Stimulated activated naive CD8-positive, alpha-beta T cell treated with anti-CD3 and anti-CD28 coated beads, Interleukin-15, amount 100 ng/mL, for 72 hours (primary cell): ENCODE measurements around the gene TAT.
"Not testable (repeated sequence)": the region's sequence is repeated elsewhere in the genome, so short reads cannot be mapped to it uniquely, and the experiment has no call there.

Experiments used
- ATAC-seq: fragments of 150-1000 bp; cut with Tn5 transposase; 2 replicates; pipeline ENCODE4 v1.10.0; 2021; ENCODE audit warnings: mild to moderate bottlenecking, moderate library complexity
- DNase-seq, 2 donors: peaks; one replicate each; pipeline ENCODE4 v3.0.0; 2021 to 2022
- H3K27ac Mint-ChIP-seq, 2 donors: one replicate each; pipeline ENCODE4 v1.8.0; 2022; ENCODE audit warnings: mild to moderate bottlenecking in 2 of 2, mixed read lengths in 2 of 2, moderate library complexity in 2 of 2
- H3K27me3 Mint-ChIP-seq: one replicate; pipeline ENCODE4 v1.8.0; 2022; ENCODE audit warnings: mixed read lengths
- H3K4me1 Mint-ChIP-seq: one replicate; pipeline ENCODE4 v1.8.0; 2022; ENCODE audit warnings: mild to moderate bottlenecking, mixed read lengths
- H3K4me3 Mint-ChIP-seq, 2 donors: one replicate each; pipeline ENCODE4 v1.8.0; 2022; ENCODE audit warnings: mild to moderate bottlenecking in 2 of 2, mixed read lengths in 2 of 2, moderate library complexity in 1 of 2
- H3K9me3 Mint-ChIP-seq, 2 donors: one replicate each; pipeline ENCODE4 v1.8.0; 2022; ENCODE audit warnings: mixed read lengths in 2 of 2

The TAT gene

GRCh38 chr16:71576971-71577370 lies at the start of gene TAT:
Gene TAT, minus strand, starts transcription at chr16:71577092. Its CDS starts 677 bp downstream, at chr16:71576415.
- DNase-seq (no peak), ATAC-seq (no peak)
- Mint-ChIP-seq H3K27me3 (peaks cover 22% of the 10 kb centered on the region), H3K4me1 (no peaks in the 10 kb centered on the region), H3K9me3 (no peaks in the 10 kb centered on the region), H3K27ac (peak within 1 kb of the TSS in 1 of 2 donors; percentile 27), H3K4me3 (no peak within 1 kb of the TSS)

GRCh38 chr16:71626018-71626857 lies 49.3 kb upstream of the TAT start, which contains the start of gene MARVELD3:
Gene MARVELD3, plus strand, starts transcription at chr16:71626184. Its CDS starts 46 bp downstream, at chr16:71626230.
- Mint-ChIP-seq H3K27ac (peak within 1 kb of the TSS in 1 of 2 donors; percentile 74), H3K4me3 (peak within 1 kb of the TSS; percentile 65), H3K9me3 (no peaks in the 10 kb centered on the region), H3K27me3 (peaks cover 27% of the 10 kb centered on the region), H3K4me1 (peaks cover 9% of the 10 kb centered on the region)
- peak; percentile 40 for ATAC-seq
- peak; percentile 21 for DNase-seq

GRCh38 chr16:71625113-71625850 lies 48.4 kb upstream of the TAT start:
- DNase-seq (no peak), ATAC-seq (peak; percentile 39)
- H3K27ac Mint-ChIP-seq: no peak overlapping the region
- H3K4me3 Mint-ChIP-seq: peak overlapping the region; percentile 27 to 65
- no peaks in the 10 kb centered on the region for H3K9me3 Mint-ChIP-seq
- peaks cover 32% of the 10 kb centered on the region for H3K27me3 Mint-ChIP-seq
- peaks cover 9% of the 10 kb centered on the region for H3K4me1 Mint-ChIP-seq

GRCh38 chr16:71623597-71623996 lies 46.7 kb upstream of the TAT start:
- no peaks in the 10 kb centered on the region for H3K9me3 Mint-ChIP-seq
- H3K4me3 Mint-ChIP-seq: no peak overlapping the region
- H3K4me1 Mint-ChIP-seq: peaks cover 9% of the 10 kb centered on the region
- DNase-seq (no peak), ATAC-seq (no peak)
- H3K27me3 Mint-ChIP-seq: peaks cover 33% of the 10 kb centered on the region
- H3K27ac Mint-ChIP-seq: no peak overlapping the region

- Mint-ChIP-seq H3K4me1 (peaks cover 9% of the 10 kb centered on the region), H3K4me3 (no peak overlapping the region), H3K27ac (peak overlapping the region in 1 of 2 donors; percentile 49), H3K27me3 (peaks cover 19% of the 10 kb centered on the region), H3K9me3 (no peaks in the 10 kb centered on the region)
- ATAC-seq (peak; percentile 78), DNase-seq (peak in 1 of 2 donors; percentile 20)
Measured at GRCh38 chr16:71622088-71622487, 45.2 kb upstream of the TAT start.

- peaks cover 9% of the 10 kb centered on the region for H3K4me1 Mint-ChIP-seq
- ATAC-seq: no peak
- DNase-seq: no peak
Measured at GRCh38 chr16:71618429-71618828, 41.5 kb upstream of the TAT start.

GRCh38 chr16:71614956-71615355 lies 38.1 kb upstream of the TAT start:
- not testable (repeated sequence) for ATAC-seq
- H3K27me3 Mint-ChIP-seq: peaks cover 42% of the 10 kb centered on the region

More at GRCh38 chr16:71618429-71618828, 41.5 kb upstream of the TAT start:
- H3K9me3 Mint-ChIP-seq: no peaks in the 10 kb centered on the region
- no peak overlapping the region for H3K27ac Mint-ChIP-seq
- H3K27me3 Mint-ChIP-seq: peaks cover 18% of the 10 kb centered on the region
- H3K4me3 Mint-ChIP-seq: no peak overlapping the region

GRCh38 chr16:71610936-71611871 lies 34.3 kb upstream of the TAT start:
- Mint-ChIP-seq H3K27ac (no peak overlapping the region), H3K27me3 (peaks cover 42% of the 10 kb centered on the region), H3K9me3 (no peaks in the 10 kb centered on the region), H3K4me3 (no peak overlapping the region), H3K4me1 (peaks cover 29% of the 10 kb centered on the region)
- peak; percentile 80 to 81 for DNase-seq
- peak; percentile 81 for ATAC-seq

More at GRCh38 chr16:71614956-71615355, 38.1 kb upstream of the TAT start:
- not testable (repeated sequence) for DNase-seq, H3K27ac Mint-ChIP-seq, H3K9me3 Mint-ChIP-seq, H3K4me3 Mint-ChIP-seq
- peaks cover 10% of the 10 kb centered on the region for H3K4me1 Mint-ChIP-seq

GRCh38 chr16:71610447-71610846 lies 33.6 kb upstream of the TAT start:
- ATAC-seq (no peak), DNase-seq (no peak)
- H3K9me3 Mint-ChIP-seq: no peaks in the 10 kb centered on the region
- H3K27ac Mint-ChIP-seq: no peak overlapping the region
- H3K27me3 Mint-ChIP-seq: peaks cover 37% of the 10 kb centered on the region
- peaks cover 29% of the 10 kb centered on the region for H3K4me1 Mint-ChIP-seq
- no peak overlapping the region for H3K4me3 Mint-ChIP-seq

- Mint-ChIP-seq H3K27ac (no peak overlapping the region), H3K9me3 (no peaks in the 10 kb centered on the region), H3K4me3 (no peak overlapping the region), H3K4me1 (peaks cover 29% of the 10 kb centered on the region), H3K27me3 (peaks cover 36% of the 10 kb centered on the region)
- ATAC-seq (no peak), DNase-seq (no peak)
Measured at GRCh38 chr16:71609066-71609465, 32.2 kb upstream of the TAT start.

GRCh38 chr16:71600822-71601221 lies 23.9 kb upstream of the TAT start:
- H3K9me3 Mint-ChIP-seq: no peaks in the 10 kb centered on the region
- no peak overlapping the region for H3K4me3 Mint-ChIP-seq
- ATAC-seq (no peak), DNase-seq (no peak)
- no peak overlapping the region for H3K27ac Mint-ChIP-seq
- peaks cover 13% of the 10 kb centered on the region for H3K27me3 Mint-ChIP-seq
- no peaks in the 10 kb centered on the region for H3K4me1 Mint-ChIP-seq

GRCh38 chr16:71598426-71598825 lies 21.5 kb upstream of the TAT start:
- not testable (repeated sequence) for DNase-seq, H3K4me1 Mint-ChIP-seq, H3K27ac Mint-ChIP-seq, H3K9me3 Mint-ChIP-seq, ATAC-seq, H3K4me3 Mint-ChIP-seq
- peaks cover 18% of the 10 kb centered on the region for H3K27me3 Mint-ChIP-seq

GRCh38 chr16:71595340-71595826 lies 18.5 kb upstream of the TAT start:
- ATAC-seq, H3K9me3 Mint-ChIP-seq, H3K27ac Mint-ChIP-seq, DNase-seq, H3K4me3 Mint-ChIP-seq, H3K4me1 Mint-ChIP-seq: not testable (repeated sequence)
- H3K27me3 Mint-ChIP-seq: peaks cover 43% of the 10 kb centered on the region

GRCh38 chr16:71594000-71594646 lies 17.2 kb upstream of the TAT start:
- Mint-ChIP-seq H3K27me3 (peaks cover 44% of the 10 kb centered on the region), H3K4me1 (no peaks in the 10 kb centered on the region), H3K9me3 (no peaks in the 10 kb centered on the region), H3K27ac (peak overlapping the region in 1 of 2 donors; percentile 20), H3K4me3 (no peak overlapping the region)
- ATAC-seq (no peak), DNase-seq (no peak)
